ENCODE measurements around the gene SLC25A15. TPM values are rescaled to one million over a fixed set of nuclear protein-coding genes. Genes with fewer than 3 reads are reported as not detected.

The SLC25A15 gene
- total RNA-seq, 1 donor: 13.8 TPM

DNA sequence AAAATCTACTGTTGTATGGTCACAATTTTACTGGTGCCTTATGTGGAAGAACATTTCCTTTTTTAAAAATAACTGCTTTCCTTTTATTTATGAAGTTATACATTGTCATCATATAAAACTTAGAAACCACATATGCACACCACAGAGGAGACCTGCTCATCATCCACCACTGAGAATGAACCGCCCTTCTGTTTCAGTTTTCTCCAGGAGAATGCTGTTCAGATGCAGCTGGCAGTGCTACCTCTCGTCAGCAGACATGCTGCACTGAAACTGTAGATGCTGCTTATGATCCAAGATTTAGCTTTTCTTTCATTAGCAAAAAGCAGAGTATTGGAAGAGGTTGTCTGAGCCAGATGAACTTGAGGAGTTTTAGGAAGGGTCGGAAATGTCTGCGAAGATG, 10.1 kb downstream of the SLC25A15 start:
- no peak for DNase-seq (ENCODE audit: low read depth)
- no peak overlapping the region for H3K4me3 ChIP-seq (ENCODE audit: low read depth, low read length)
- TF ChIP-seq, protein P1, sequence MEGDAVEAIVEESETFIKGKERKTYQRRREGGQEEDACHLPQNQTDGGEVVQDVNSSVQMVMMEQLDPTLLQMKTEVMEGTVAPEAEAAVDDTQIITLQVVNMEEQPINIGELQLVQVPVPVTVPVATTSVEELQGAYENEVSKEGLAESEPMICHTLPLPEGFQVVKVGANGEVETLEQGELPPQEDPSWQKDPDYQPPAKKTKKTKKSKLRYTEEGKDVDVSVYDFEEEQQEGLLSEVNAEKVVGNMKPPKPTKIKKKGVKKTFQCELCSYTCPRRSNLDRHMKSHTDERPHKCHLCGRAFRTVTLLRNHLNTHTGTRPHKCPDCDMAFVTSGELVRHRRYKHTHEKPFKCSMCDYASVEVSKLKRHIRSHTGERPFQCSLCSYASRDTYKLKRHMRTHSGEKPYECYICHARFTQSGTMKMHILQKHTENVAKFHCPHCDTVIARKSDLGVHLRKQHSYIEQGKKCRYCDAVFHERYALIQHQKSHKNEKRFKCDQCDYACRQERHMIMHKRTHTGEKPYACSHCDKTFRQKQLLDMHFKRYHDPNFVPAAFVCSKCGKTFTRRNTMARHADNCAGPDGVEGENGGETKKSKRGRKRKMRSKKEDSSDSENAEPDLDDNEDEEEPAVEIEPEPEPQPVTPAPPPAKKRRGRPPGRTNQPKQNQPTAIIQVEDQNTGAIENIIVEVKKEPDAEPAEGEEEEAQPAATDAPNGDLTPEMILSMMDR (IDR thresholded peaks at IDR 0.05; ENCODE audit: insufficient read depth, low read length): no peak

DNA sequence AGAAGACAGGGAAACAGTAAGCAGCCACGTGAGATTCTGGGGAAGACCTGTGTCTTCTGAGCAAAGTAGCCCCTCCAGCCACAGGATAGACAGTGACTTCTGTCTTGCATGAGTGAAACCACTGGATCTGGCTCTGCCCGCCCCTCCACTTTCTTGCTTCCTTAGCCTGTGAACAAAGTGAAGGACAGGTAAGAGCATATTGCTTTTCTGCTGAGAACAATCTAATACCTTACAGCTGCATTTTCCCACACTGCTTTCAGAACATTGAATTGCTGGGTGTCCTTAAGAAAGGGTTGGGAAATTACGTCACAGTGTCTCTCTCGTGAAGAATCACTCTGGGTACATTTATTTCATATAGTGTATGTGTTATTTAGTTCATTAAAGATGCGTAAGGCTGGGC, 11.1 kb downstream of the SLC25A15 start:
- no peak for DNase-seq (ENCODE audit: low read depth)
- TF ChIP-seq, protein P1 (IDR thresholded peaks at IDR 0.05; ENCODE audit: insufficient read depth, low read length): no peak

DNA sequence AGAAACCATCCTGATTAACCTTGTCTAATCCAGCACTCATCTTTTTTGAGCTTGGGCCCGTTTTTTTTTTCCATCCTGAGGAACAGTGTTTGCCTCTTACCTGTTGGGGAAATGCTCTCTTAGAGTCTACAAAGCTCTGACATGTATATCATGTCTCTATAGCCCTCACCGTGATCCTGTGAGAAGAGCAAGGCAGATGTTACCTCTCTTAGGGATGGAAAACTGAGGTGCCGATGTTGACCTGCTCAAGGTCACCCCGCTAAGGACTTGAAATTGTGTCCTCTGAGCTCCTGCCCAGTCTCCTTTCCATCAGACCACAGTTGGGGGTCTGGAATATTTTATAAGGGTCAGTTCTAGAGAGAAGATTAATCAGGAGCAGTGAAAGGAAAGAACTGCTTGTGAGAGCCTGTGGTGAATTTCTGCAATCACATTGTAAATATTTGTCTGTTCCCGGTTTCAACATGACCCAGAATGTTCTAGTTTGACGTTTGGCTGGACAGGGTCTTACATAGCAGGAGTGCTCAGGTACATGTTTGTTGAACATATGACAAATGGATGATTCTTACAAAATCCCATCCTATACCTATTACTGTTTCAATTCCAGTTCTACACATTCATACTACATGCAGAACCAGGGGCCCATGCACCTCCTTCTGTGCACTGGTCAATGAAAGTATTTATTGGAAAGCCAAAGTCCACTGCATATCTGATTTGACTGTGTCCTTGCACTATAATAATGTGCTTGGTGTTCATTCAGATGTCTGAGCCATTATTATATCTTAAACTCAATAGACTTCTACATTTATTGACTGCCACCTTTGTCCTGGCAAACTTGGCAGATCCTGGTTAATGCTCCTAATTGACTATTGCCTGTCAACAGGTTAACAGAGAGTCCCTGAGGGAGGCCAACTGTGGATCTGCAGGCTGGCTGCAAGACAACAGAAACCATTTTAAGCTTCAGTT, 12.1 kb downstream of the SLC25A15 start:
- DNase-seq (ENCODE audit: low read depth): no peak

More for the DNA sequence above, 11.1 kb downstream of the SLC25A15 start:
- no peak overlapping the region for H3K4me3 ChIP-seq (ENCODE audit: low read depth, low read length)

DNA sequence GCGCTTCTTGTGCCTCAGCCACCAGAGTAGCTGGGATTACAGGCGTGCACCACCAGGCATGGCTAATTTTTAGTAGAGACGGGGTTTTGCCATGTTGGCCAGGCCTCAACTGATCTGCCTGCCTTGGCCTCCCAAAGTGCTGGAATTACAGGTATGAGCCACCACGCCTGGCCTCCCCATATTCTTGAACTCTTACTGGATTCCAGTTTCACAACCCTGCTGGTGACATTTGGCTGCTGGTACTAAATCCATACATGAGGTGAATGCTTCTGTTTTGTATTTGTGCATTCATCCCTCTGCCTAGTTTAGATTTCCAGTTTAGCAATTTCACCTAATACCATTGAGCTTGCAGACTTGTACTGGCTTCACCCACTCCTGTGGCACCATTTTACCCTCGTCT, 13.9 kb downstream of the SLC25A15 start:
- TF ChIP-seq, protein P1 (IDR thresholded peaks at IDR 0.05; ENCODE audit: insufficient read depth, low read length): no peak
- no peak overlapping the region for H3K4me3 ChIP-seq (ENCODE audit: low read depth, low read length)
- no peak for DNase-seq (ENCODE audit: low read depth)

More for the DNA sequence above, 12.1 kb downstream of the SLC25A15 start:
- TF ChIP-seq, protein P1 (IDR thresholded peaks at IDR 0.05; ENCODE audit: insufficient read depth, low read length): no peak
- no peak overlapping the region for H3K4me3 ChIP-seq (ENCODE audit: low read depth, low read length)

DNA sequence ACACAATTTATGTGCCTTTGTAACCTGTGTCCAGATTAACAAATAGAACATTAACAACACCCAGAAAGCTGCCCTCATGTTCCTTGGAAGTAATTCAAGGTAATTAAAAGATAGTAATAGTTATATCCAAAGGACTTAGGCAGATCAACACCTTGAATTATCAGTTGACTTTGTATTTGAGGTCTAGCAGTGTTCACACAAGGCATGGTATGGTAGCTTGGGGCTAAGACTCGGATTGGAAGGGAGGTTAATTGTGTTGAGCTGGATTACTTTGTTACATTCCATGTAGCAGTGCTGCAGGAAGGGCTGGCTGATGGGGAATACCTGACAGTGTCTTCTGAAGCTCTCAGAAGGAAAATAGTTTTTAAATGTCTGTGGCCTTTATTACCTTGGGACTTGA, 16.8 kb downstream of the SLC25A15 start:
- TF ChIP-seq, protein P1 (IDR thresholded peaks at IDR 0.05; ENCODE audit: insufficient read depth, low read length): no peak
- H3K4me3 ChIP-seq (ENCODE audit: low read depth, low read length): no peak overlapping the region
- DNase-seq (ENCODE audit: low read depth): no peak

DNA sequence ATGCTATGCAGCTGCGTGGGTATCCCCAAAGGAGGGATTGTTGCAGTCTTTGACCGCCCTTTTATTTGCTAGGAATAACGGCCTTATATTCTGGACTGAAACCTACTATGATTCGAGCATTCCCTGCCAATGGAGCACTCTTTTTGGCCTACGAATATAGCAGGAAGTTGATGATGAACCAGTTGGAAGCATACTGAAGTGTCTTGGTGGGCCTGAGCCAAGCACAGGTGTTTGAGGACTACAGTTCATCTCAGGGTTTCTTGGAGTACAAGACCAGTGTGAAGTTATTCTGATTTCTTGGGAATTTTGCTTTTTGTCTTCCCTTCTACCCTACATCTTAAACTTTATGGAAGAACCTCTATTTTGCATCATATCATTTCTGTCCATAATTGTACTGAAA, 20.1 kb downstream of the SLC25A15 start:
- no peak for DNase-seq (ENCODE audit: low read depth)
- no peak overlapping the region for H3K4me3 ChIP-seq (ENCODE audit: low read depth, low read length)
- TF ChIP-seq, protein P1 (IDR thresholded peaks at IDR 0.05; ENCODE audit: insufficient read depth, low read length): no peak

Measured in fibroblast of the aortic adventitia (primary cell).